ENCODE measurements around the gene DLX3.

The DLX3 gene

GRCh38 chr17:49957350-49957749 is 37.7 kb downstream of the DLX3 start:
- no peak for DNase-seq (ENCODE audit: low spot score)

GRCh38 chr17:49956780-49957179 is 38.2 kb downstream of the DLX3 start:
- DNase-seq (ENCODE audit: low spot score) = no peak

- no peak for DNase-seq (ENCODE audit: low spot score)
These were observed 39.9 kb downstream of the DLX3 start for GRCh38 chr17:49955157-49955556.

GRCh38 chr17:49952912-49953497 is 42.0 kb downstream of the DLX3 start:
- no peak for DNase-seq (ENCODE audit: low spot score)

DNA sequence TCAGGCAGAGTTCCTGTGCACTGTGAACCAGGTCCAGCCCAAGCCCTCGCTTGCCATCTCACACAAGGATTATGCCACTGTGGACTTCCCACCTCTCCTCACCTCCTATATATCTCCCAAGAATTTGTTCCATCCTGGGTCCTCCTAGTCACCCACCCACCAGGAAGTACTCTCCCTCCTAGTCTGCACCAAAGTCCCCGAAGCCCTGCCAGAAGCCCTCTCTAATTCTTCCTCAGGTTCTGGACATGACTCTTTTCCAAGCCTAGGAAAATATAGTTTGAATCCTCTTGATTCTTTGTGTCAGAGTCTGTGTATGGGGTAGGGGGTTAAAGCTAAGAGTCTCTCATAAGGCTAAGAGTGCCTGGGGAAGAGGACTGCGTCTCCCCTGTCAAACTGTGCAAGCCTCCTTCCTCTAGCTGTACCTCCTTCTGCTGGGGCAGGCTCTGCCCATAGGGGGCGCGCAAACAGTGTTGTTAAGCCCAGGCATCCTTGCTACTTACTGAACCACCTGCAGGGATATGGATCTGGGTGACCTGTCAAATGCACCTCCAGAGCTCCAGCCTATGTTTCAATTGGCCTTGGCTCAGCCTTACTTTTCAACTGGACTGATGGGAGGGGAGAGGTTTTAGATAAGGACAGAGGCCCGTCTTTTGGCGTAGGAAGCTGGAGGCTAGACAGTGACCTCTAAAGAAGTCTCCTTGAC is 42.7 kb downstream of the DLX3 start:
- peak; percentile 34 for DNase-seq (ENCODE audit: low spot score)

GRCh38 chr17:49951362-49952082 is 43.5 kb downstream of the DLX3 start:
- DNase-seq (ENCODE audit: low spot score) = no peak

GRCh38 chr17:49949634-49950033 is 45.4 kb downstream of the DLX3 start:
- no peak for DNase-seq (ENCODE audit: low spot score)

- no peak for DNase-seq (ENCODE audit: low spot score)
These were observed 48.0 kb downstream of the DLX3 start for GRCh38 chr17:49946964-49947584.

DNA sequence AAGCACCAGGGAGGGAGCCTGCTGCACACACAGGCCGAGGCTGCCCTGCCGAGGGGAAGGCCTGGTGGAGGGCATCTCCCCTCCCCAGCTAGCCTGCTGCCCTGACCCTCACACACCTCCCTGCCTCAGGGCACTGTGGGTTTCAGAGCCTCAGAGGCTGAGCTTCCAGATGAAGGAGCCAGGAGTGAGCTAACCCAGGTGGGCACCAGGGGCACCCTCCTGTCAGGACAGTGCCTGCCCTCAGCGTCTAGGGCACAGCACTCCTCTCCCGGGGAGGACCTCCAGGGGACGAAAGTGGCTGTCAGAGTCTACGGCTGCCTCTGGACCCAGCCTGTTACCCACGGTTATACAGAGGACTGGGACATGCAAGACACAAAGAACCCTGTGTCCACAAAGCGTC is 48.8 kb downstream of the DLX3 start:
- no peak for DNase-seq (ENCODE audit: low spot score)

- DNase-seq (ENCODE audit: low spot score) = no peak
These were observed 50.7 kb downstream of the DLX3 start for GRCh38 chr17:49944273-49944870.

GRCh38 chr17:49942947-49943346 is 52.1 kb downstream of the DLX3 start:
- DNase-seq (ENCODE audit: low spot score) = no peak

GRCh38 chr17:49941427-49941826 is 53.6 kb downstream of the DLX3 start:
- no peak for DNase-seq (ENCODE audit: low spot score)

Measured in hematopoietic multipotent progenitor cell treated with erythropoietin and hydrocortisone succinate and interleukin-3 and kit ligand, for 17 days (in vitro differentiated cells).